H9 (cell line): ENCODE results near the gene CD3G. TPM values are rescaled to one million over a fixed set of nuclear protein-coding genes. Genes with fewer than 3 reads are reported as not detected.

Source experiments
- DNase-seq: peaks from one replicate; pipeline ENCODE4 v3.0.0-alpha.2; 2017
- H2AFZ ChIP-seq: one replicate; pipeline ENCODE4 v1.6.1; 2013; ENCODE audit warnings: mild to moderate bottlenecking, low read length, control low read depth, moderate library complexity
- H2AK5ac ChIP-seq: 2 replicates; pipeline ENCODE4 v1.6.1; 2013; ENCODE audit warnings: low read length, control low read depth, mixed read lengths; ENCODE audit not compliant: insufficient read length
- H2BK120ac ChIP-seq: one replicate; pipeline ENCODE4 v1.6.1; 2013; ENCODE audit warnings: low read depth, mild to moderate bottlenecking, low read length, control low read depth, inconsistent platforms; ENCODE audit not compliant: poor library complexity, severe bottlenecking
- H2BK12ac ChIP-seq: 2 replicates; pipeline ENCODE4 v1.6.1; 2013; ENCODE audit warnings: low read length, control low read depth, mixed read lengths, low read depth; ENCODE audit not compliant: insufficient read length
- H2BK15ac ChIP-seq: 2 replicates; pipeline ENCODE4 v1.6.1; 2013; ENCODE audit warnings: low read depth, low read length, control low read depth
- H2BK20ac ChIP-seq: one replicate; pipeline ENCODE4 v1.6.1; 2013; ENCODE audit warnings: low read depth, mild to moderate bottlenecking, low read length, control low read depth, inconsistent platforms; ENCODE audit not compliant: poor library complexity, severe bottlenecking
- H2BK5ac ChIP-seq: 2 replicates; pipeline ENCODE4 v1.6.1; 2013; ENCODE audit warnings: low read length, control low read depth, mixed read lengths; ENCODE audit not compliant: insufficient read length
- H3K14ac ChIP-seq: 2 replicates; pipeline ENCODE4 v1.6.1; 2013; ENCODE audit warnings: low read length, control low read depth; ENCODE audit not compliant: insufficient read depth
- H3K18ac ChIP-seq: 2 replicates; pipeline ENCODE4 v1.6.1; 2013; ENCODE audit warnings: low read depth, mild to moderate bottlenecking, mixed read lengths, low read length, control low read depth; ENCODE audit not compliant: insufficient read length
- H3K23ac ChIP-seq: 2 replicates; pipeline ENCODE4 v1.6.1; 2013; ENCODE audit warnings: low read length, control low read depth, mixed read lengths, low read depth; ENCODE audit not compliant: insufficient read length
- H3K23me2 ChIP-seq: 2 replicates; pipeline ENCODE4 v1.6.1; 2013; ENCODE audit warnings: low read depth, mild to moderate bottlenecking, mixed read lengths, low read length, control low read depth; ENCODE audit not compliant: insufficient read length, poor library complexity, severe bottlenecking
- H3K27ac ChIP-seq: 2 replicates; pipeline ENCODE4 v1.5.1; 2013; ENCODE audit warnings: low read length, control low read depth, mixed read lengths, low read depth; ENCODE audit not compliant: insufficient read length
- H3K27me3 ChIP-seq: 2 replicates; pipeline ENCODE4 v1.6.1; 2013; ENCODE audit warnings: low read length, control low read depth, inconsistent platforms; ENCODE audit not compliant: insufficient read depth
- H3K4ac ChIP-seq: 2 replicates; pipeline ENCODE4 v1.6.1; 2013; ENCODE audit warnings: low read depth, mild to moderate bottlenecking, control low read depth, inconsistent platforms, low read length, moderate library complexity
- H3K4me1 ChIP-seq: 2 replicates; pipeline ENCODE4 v1.6.1; 2013; ENCODE audit warnings: low read length, control low read depth, inconsistent platforms; ENCODE audit not compliant: insufficient read depth
- H3K4me2 ChIP-seq: 2 replicates; pipeline ENCODE4 v1.6.1; 2013; ENCODE audit warnings: low read length, control low read depth, mixed read lengths; ENCODE audit not compliant: insufficient read length, insufficient read depth
- H3K56ac ChIP-seq: 2 replicates; pipeline ENCODE4 v1.6.1; 2013; ENCODE audit warnings: low read depth, mild to moderate bottlenecking, mixed read lengths, low read length, control low read depth; ENCODE audit not compliant: insufficient read length
- H3K79me1 ChIP-seq: 2 replicates; pipeline ENCODE4 v1.6.1; 2013; ENCODE audit warnings: low read depth, mild to moderate bottlenecking, moderate library complexity, low read length, control low read depth, inconsistent platforms; ENCODE audit not compliant: insufficient read depth, poor library complexity, severe bottlenecking
- H3K79me2 ChIP-seq: 2 replicates; pipeline ENCODE4 v1.6.1; 2013; ENCODE audit warnings: low read length, control low read depth, inconsistent platforms; ENCODE audit not compliant: insufficient read depth
- H3K9ac ChIP-seq: 2 replicates; pipeline ENCODE4 v1.6.1; 2013; ENCODE audit warnings: low read length, control low read depth, mixed read lengths; ENCODE audit not compliant: insufficient read length; ENCODE audit errors: extremely low read depth
- H3K9me3 ChIP-seq: one replicate; pipeline ENCODE4 v1.6.1; 2013; ENCODE audit warnings: low read depth, low read length, inconsistent platforms; ENCODE audit not compliant: control insufficient read depth
- H3T11ph ChIP-seq: one replicate; pipeline ENCODE4 v1.6.1; 2013; ENCODE audit warnings: mild to moderate bottlenecking, low read length, control low read depth, inconsistent platforms
- H4K20me1 ChIP-seq: one replicate; pipeline ENCODE4 v1.6.1; 2013; ENCODE audit not compliant: control insufficient read depth, insufficient read length, insufficient read depth
- H4K5ac ChIP-seq: 2 replicates; pipeline ENCODE4 v1.6.1; 2013; ENCODE audit warnings: low read depth, mild to moderate bottlenecking, mixed read lengths, low read length, control low read depth; ENCODE audit not compliant: insufficient read length
- H4K8ac ChIP-seq: replicated peaks from 2 replicates; pipeline ENCODE4 v1.6.1; 2013; ENCODE audit warnings: low read length, control low read depth, mixed read lengths, low read depth; ENCODE audit not compliant: insufficient read length
- H4K91ac ChIP-seq: 2 replicates; pipeline ENCODE4 v1.6.1; 2013; ENCODE audit warnings: low read depth, mild to moderate bottlenecking, moderate library complexity, mixed read lengths, low read length, control low read depth; ENCODE audit not compliant: insufficient read length
- H3K27ac Mint-ChIP-seq, 3 experiments: 2 replicates in 2 of 3; 3 replicates in 1 of 3; pipeline ENCODE4 v1.8.0; 2020 to 2021; ENCODE audit warnings: mixed read lengths in 3 of 3, mild to moderate bottlenecking in 1 of 3, moderate library complexity in 1 of 3
- H3K27me3 Mint-ChIP-seq: 2 replicates; pipeline ENCODE4 v1.8.0; 2021; ENCODE audit warnings: low read depth, mild to moderate bottlenecking, moderate library complexity, mixed read lengths
- H3K36me3 Mint-ChIP-seq, 3 experiments: 2 replicates in 2 of 3; 3 replicates in 1 of 3; pipeline ENCODE4 v1.8.0; 2020 to 2021; ENCODE audit warnings: low read depth in 3 of 3, mixed read lengths in 3 of 3; ENCODE audit not compliant: insufficient read depth in 1 of 3
- H3K4me1 Mint-ChIP-seq, 2 experiments: 2 replicates each; pipeline ENCODE4 v1.8.0; 2020; ENCODE audit warnings: mixed read lengths in 2 of 2
- H3K4me3 Mint-ChIP-seq, 2 experiments: 2 replicates in 1 of 2; 3 replicates in 1 of 2; pipeline ENCODE4 v1.8.0; 2020 to 2021; ENCODE audit warnings: mild to moderate bottlenecking in 2 of 2, mixed read lengths in 2 of 2, moderate library complexity in 1 of 2
- H3K9me3 Mint-ChIP-seq, 2 experiments: 2 replicates in 1 of 2; 3 replicates in 1 of 2; pipeline ENCODE4 v1.8.0; 2020; ENCODE audit warnings: mild to moderate bottlenecking in 2 of 2, mixed read lengths in 2 of 2, moderate library complexity in 1 of 2
- CTCF ChIP-seq: fragments of 200-600 bp; sonication (generic); conservative IDR thresholded peaks from 3 replicates; pipeline ENCODE4 v1.8.0; 2021; ENCODE audit warnings: antibody characterized with exemption, mild to moderate bottlenecking
- WGBS: extraction: QIAGEN DNeasy Blood & Tissue Kit; methylation state at CpG from one replicate; pipeline ENCODE4 v1.1.7; 2013; ENCODE audit warnings: missing lambda C conversion rate, low lambda C conversion rate, mixed read lengths; ENCODE audit not compliant: insufficient read length; ENCODE audit errors: extremely low coverage; 5-methylcytosine and 5-hydroxymethylcytosine counted together
- total RNA-seq: library from RNA; stranded (reverse); gene quantifications from 2 replicates; pipeline ENCODE4 v1.2.1, GENCODE V29; 2021

Gene CD3G
- total RNA-seq, 1 experiment from 2014 or later, result not detected

GRCh38 chr11:118304568-118305248 lies 39.4 kb upstream of the CD3G start, which contains the start of gene CD3E:
CD3E (plus strand) TSS chr11:118304730; CDS start chr11:118304953, 223 bp downstream.
- no peak for TF ChIP-seq CTCF
- Histone ChIP-seq H2AK5ac (no peak within 1 kb of the TSS), H3T11ph (no peak within 1 kb of the TSS), H3K18ac (no peak within 1 kb of the TSS), H2BK120ac (no peak within 1 kb of the TSS), H2BK12ac (no peak within 1 kb of the TSS), H3K27me3 (no peaks in the 10 kb centered on the region), H3K14ac (no peak within 1 kb of the TSS), H2AFZ (no peak within 1 kb of the TSS), H3K79me2 (no peaks in the 10 kb centered on the region), H3K4me2 (no peak within 1 kb of the TSS), H2BK5ac (no peak within 1 kb of the TSS), H3K4ac (no peak within 1 kb of the TSS), H4K20me1 (no peaks in the 10 kb centered on the region), H3K79me1 (no peaks in the 10 kb centered on the region), H3K9ac (no peak within 1 kb of the TSS), H3K9me3 (no peaks in the 10 kb centered on the region), H4K8ac (no peak within 1 kb of the TSS), H2BK20ac (no peak within 1 kb of the TSS), H3K56ac (no peak within 1 kb of the TSS), H3K4me1 (no peaks in the 10 kb centered on the region), H4K91ac (no peak within 1 kb of the TSS), H3K23me2 (no peaks in the 10 kb centered on the region), H3K27ac (no peak within 1 kb of the TSS), H4K5ac (no peak within 1 kb of the TSS), H2BK15ac (no peak within 1 kb of the TSS), H3K23ac (no peak within 1 kb of the TSS)
- no peaks in the 10 kb centered on the region for H3K9me3 Mint-ChIP-seq
- H3K27me3 Mint-ChIP-seq, result peaks cover 40% of the 10 kb centered on the region
- H3K4me3 Mint-ChIP-seq, result no peak within 1 kb of the TSS
- WGBS, result no CpG with 5 or more reads among the region's 8 CpGs
- DNase-seq, result no peak
- H3K36me3 Mint-ChIP-seq, result no peaks in the 10 kb centered on the region
- H3K27ac Mint-ChIP-seq, result no peak within 1 kb of the TSS
- H3K4me1 Mint-ChIP-seq, result peaks cover 3 to 4% of the 10 kb centered on the region in 2 experiments
